Measurements from ENCODE around the gene NEDD8.

DNA sequence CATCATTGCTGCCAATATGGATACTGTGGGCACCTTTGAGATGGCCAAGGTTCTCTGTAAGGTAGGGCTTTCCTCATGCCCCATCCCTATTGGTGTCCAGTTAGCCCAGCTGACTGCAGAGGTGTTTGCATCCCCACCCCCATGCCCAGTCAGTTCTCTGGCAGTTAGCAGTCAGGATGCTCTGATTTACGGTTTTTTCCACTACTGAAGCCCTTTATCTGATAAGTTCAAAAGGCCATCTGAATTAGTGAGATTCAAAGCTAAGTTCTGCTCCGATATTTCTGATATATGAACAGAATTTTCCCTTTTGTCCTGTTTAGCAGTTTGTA, 1.3 kb upstream of the NEDD8 start:
- TF ChIP-seq EZH2 (IDR thresholded peaks at IDR 0.05; ENCODE audit: low read length, missing control alignments) (no peak), CTCF (conservative IDR thresholded peaks at IDR 0.05 in 1 of 2, IDR thresholded peaks at IDR 0.05 in 1 of 2; ENCODE audit: low read depth in 1 of 2, low read length in 2 of 2) (no peak)

Measured in fibroblast of lung (primary cell).